Posterior vena cava (tissue), 2 donors: ENCODE data around the gene NOCT. TPM values are rescaled to one million over a fixed set of nuclear protein-coding genes. Genes with fewer than 3 reads are reported as not detected.
"Not testable (repeated sequence)": the region's sequence is repeated elsewhere in the genome, so short reads cannot be mapped to it uniquely, and the experiment has no call there.

Experiments used
- DNase-seq: peaks from one replicate; pipeline ENCODE4 v3.0.0-alpha.2; 2020; ENCODE audit warnings: low spot score
- intact Hi-C, 2 donors: fragments of 100-400 bp; cut with DNase I; formaldehyde crosslinking; loops; one replicate each; pipeline versions ENCODE4 v1.14.1 to v1.14.2; 2022 to 2023
- total RNA-seq, 2 donors: library from RNA; stranded (reverse); fragmentation: NEBNext Ultra II Directional; extraction: Animal tissue kit (Norgen Biotek cat#: 25700); gene quantifications; one replicate each; pipeline ENCODE4 v1.2.1, GENCODE V29; 2021
- donor health status: DM: yes; HTN: yes; CAD: no.
- donor health status: DM: yes; HTN: yes; CAD: no.

NOCT gene
- total RNA-seq, 2 donors from 2014 or later, result 5.0 to 9.6 TPM

- no peak for DNase-seq
- intact Hi-C loops, result loop anchor here in 1 of 2 donors (5.0 kb wide), 1 partner anchor 267 kb away; no protein-coding TSS in a partner anchor
Observed at GRCh38 chr4:139030614-139031235, 15.1 kb downstream of the NOCT start.

GRCh38 chr4:139035650-139036049 is 20.1 kb downstream of the NOCT start:
- intact Hi-C loops, result no loop called here
- DNase-seq, result no peak

GRCh38 chr4:139036885-139037284 is 21.3 kb downstream of the NOCT start:
- intact Hi-C loops, result no loop called here
- no peak for DNase-seq

GRCh38 chr4:139038874-139039443 is 23.4 kb downstream of the NOCT start:
- intact Hi-C loops, result no loop called here
- DNase-seq, result no peak

GRCh38 chr4:139042981-139043460 is 27.4 kb downstream of the NOCT start:
- no peak for DNase-seq
- intact Hi-C loops, result no loop called here

GRCh38 chr4:139044291-139044690 is 28.7 kb downstream of the NOCT start:
- DNase-seq, result no peak
- intact Hi-C loops, result no loop called here

GRCh38 chr4:139048026-139048425 is 32.4 kb downstream of the NOCT start:
- intact Hi-C loops, result no loop called here
- DNase-seq, result no peak

- intact Hi-C loops, result no loop called here
- DNase-seq, result no peak
Observed at GRCh38 chr4:139050446-139050845, 34.9 kb downstream of the NOCT start.

- intact Hi-C loops, result no loop called here
- DNase-seq, result no peak
Observed at GRCh38 chr4:139053909-139054308, 38.3 kb downstream of the NOCT start.

GRCh38 chr4:139054791-139055505 is 39.4 kb downstream of the NOCT start:
- no peak for DNase-seq
- intact Hi-C loops, result no loop called here

- intact Hi-C loops, DNase-seq: not testable (repeated sequence)
Observed at GRCh38 chr4:139059026-139059425, 43.4 kb downstream of the NOCT start.

GRCh38 chr4:139060591-139060990 is 45.0 kb downstream of the NOCT start:
- no peak for DNase-seq
- intact Hi-C loops, result no loop called here

- DNase-seq, result no peak
- intact Hi-C loops, result no loop called here
Observed at GRCh38 chr4:139076016-139076744, 60.6 kb downstream of the NOCT start.

- intact Hi-C loops, result no loop called here
- DNase-seq, result no peak
Observed at GRCh38 chr4:139077567-139078355, 62.2 kb downstream of the NOCT start.

GRCh38 chr4:139078926-139079325 is 63.3 kb downstream of the NOCT start:
- intact Hi-C loops, result no loop called here
- DNase-seq, result no peak

- intact Hi-C loops, result loop anchor here in 1 of 2 donors (5.0 kb wide), 1 partner anchor 94 kb away; the partner anchor contains the start of gene ELF2
Observed at GRCh38 chr4:139082750-139083606, 67.4 kb downstream of the NOCT start.

GRCh38 chr4:139083607-139083955 is 68.0 kb downstream of the NOCT start:
- DNase-seq, result peak; percentile 88
- intact Hi-C loops, result loop anchor here in 1 of 2 donors (5.0 kb wide), 1 partner anchor 94 kb away; the partner anchor contains the start of gene ELF2

More at GRCh38 chr4:139082750-139083606, 67.4 kb downstream of the NOCT start:
- DNase-seq, result peak; percentile 97
